ENCODE data around the gene TRAP1. TPM values are rescaled to one million over a fixed set of nuclear protein-coding genes. Genes with fewer than 3 reads are reported as not detected.

TRAP1 gene
- total RNA-seq: 47.1 and 100 TPM in 2 replicates

DNA sequence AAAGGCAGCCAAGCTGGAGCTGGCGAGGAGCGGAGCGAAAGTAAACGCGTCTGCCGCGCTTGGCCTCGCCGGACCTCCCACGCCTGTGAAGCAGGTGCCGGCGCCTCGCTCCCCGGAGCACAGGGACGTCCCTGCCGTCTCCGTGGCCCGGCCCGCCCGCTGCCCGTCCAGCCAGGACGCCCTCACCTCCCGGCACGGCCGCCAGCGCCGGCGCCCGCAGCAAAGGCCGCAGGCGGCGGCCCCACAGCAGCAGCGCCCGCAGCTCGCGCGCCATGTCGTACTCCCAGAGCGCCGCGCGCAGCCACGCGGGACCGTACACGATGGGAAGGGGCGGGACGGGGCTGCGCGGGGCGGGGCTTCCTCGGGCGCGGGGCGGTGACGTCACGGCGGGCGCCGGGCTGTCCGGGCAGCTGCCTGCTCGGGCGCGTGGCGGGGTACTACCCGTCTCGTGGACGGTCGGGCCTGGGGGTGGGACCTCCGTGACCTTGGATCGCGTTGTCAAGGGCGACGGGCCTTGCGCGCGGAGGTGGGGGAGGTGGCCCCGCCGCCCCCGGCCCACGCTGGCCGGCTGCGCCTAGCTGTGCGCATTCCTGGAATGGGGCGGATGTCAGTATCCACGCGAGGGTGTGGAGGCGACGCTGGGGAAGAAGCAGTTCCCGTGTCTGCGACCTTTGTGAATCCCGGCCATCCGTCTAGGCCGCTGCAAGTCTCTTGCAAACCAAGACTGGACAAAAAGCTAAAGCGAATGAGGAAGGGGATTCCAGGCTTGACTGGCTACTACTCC is at the start of gene TRAP1:
Gene TRAP1 (minus strand): TSS at position 290 of the 784 bp plus-strand sequence. CDS start 16 bp downstream, at position 274.

GRCh38 chr16:3654249-3654991 is 62.9 kb downstream of the TRAP1 start, which contains the start of gene DNASE1:
Gene DNASE1, plus strand, starts transcription at chr16:3654691. Its CDS starts 683 bp downstream, at chr16:3655374.

GRCh38 chr16:3611146-3611975 is 106.0 kb downstream of the TRAP1 start, which contains the start of gene SLX4:
Gene SLX4, minus strand, starts transcription at chr16:3611606. Its CDS starts 2,642 bp downstream, at chr16:3608964.

Other genes with a start within 250 kb of the TRAP1 start
- not detected in 2 replicates for gene C16orf90, start 222.0 kb downstream of the TRAP1 start, total RNA-seq
- gene CLUAP1, start 216.5 kb downstream of the TRAP1 start, total RNA-seq: 15.8 and 21.3 TPM in 2 replicates
- gene NLRC3, start 140.1 kb downstream of the TRAP1 start, total RNA-seq: under 0.01 and 0.19 TPM in 2 replicates
- gene SLX4, start 105.9 kb downstream of the TRAP1 start, total RNA-seq: 2.8 and 6.3 TPM in 2 replicates
- gene DNASE1, start 62.8 kb downstream of the TRAP1 start, total RNA-seq: 13.4 and 24.0 TPM in 2 replicates
- 10.1 and 10.9 TPM in 2 replicates for gene CREBBP, start 163.2 kb upstream of the TRAP1 start, total RNA-seq